Spleen (tissue), 7 donors: ENCODE data around the gene NECAB3.

ENCODE experiments used
- CTCF ChIP-seq, 11 experiments: fragments of 200-600 bp in 7 of 11; fragments of 450-650 bp in 4 of 11; sonication (generic) in 4 of 11; IDR thresholded peaks in 8 of 11; conservative IDR thresholded peaks in 3 of 11; 1 replicate in 7 of 11; 2 replicates in 4 of 11; pipeline versions ENCODE4 v1.4.0 to v1.8.0; 2016 to 2021; ENCODE audit warnings: antibody characterized with exemption in 11 of 11, inconsistent platforms in 4 of 11, mild to moderate bottlenecking in 1 of 11
- POLR2A ChIP-seq, 3 donors: fragments of 450-650 bp; IDR thresholded peaks; one replicate each; pipeline ENCODE4 v1.5.1; 2017; ENCODE audit warnings: antibody characterized with exemption in 3 of 3, mild to moderate bottlenecking in 1 of 3
- donor health status: DM: no; HTN: no; CAD: no; lungs with moderate emphysema.
- donor health status: DM: no; HTN: no; CAD: no.
- donor health status: DM: no; HTN: no; CAD: no.

- TF ChIP-seq POLR2A (IDR thresholded peaks at IDR 0.05) = peak in 1 of 3 donors; percentile 88
- TF ChIP-seq CTCF (IDR thresholded peaks at IDR 0.05 in 8 of 11, conservative IDR thresholded peaks at IDR 0.05 in 3 of 11) = peak in 8 of 11 experiments; percentile 21 to 45 (median 36)
Observed at GRCh38 chr20:33666293-33667244, 7.7 kb downstream of the NECAB3 start, which contains the start of gene ACTL10.
